CD14-positive monocyte (primary cell): ENCODE results near the gene SPR. TPM values are rescaled to one million over a fixed set of nuclear protein-coding genes. Genes with fewer than 3 reads are reported as not detected.

Experiments used
- DNase-seq, 3 donors: peaks; one replicate each; pipeline ENCODE4 v3.0.0-alpha.2; 2011 to 2022
- H2AFZ ChIP-seq: 2 replicates; pipeline ENCODE4 v1.6.0; 2012; ENCODE audit warnings: mild to moderate bottlenecking, low read depth, low read length, inconsistent platforms; ENCODE audit not compliant: insufficient read depth, poor library complexity, severe bottlenecking
- H3K27ac ChIP-seq, 2 donors: 1 replicate in 1 of 2; 2 replicates in 1 of 2; pipeline ENCODE4 v1.5.1; 2012 to 2013; ENCODE audit warnings: low read length in 2 of 2, control low read depth in 1 of 2, inconsistent platforms in 1 of 2, low read depth in 1 of 2, mild to moderate bottlenecking in 1 of 2
- H3K27me3 ChIP-seq, 2 donors: one replicate each; pipeline versions ENCODE4 v1.6.0 to v1.6.1; 2011 to 2013; ENCODE audit warnings: low read length in 2 of 2; ENCODE audit not compliant: control insufficient read depth in 2 of 2, insufficient read depth in 2 of 2
- H3K36me3 ChIP-seq, 2 donors: replicated peaks in 1 of 2; 1 replicate in 1 of 2; 2 replicates in 1 of 2; pipeline versions ENCODE4 v1.5.1 to v1.6.1; 2012 to 2013; ENCODE audit warnings: low read length in 2 of 2, control low read depth in 1 of 2, inconsistent platforms in 1 of 2, mild to moderate bottlenecking in 1 of 2; ENCODE audit not compliant: insufficient read depth in 2 of 2, control insufficient read depth in 1 of 2
- H3K4me1 ChIP-seq, 2 donors: 1 replicate in 1 of 2; 2 replicates in 1 of 2; pipeline versions ENCODE4 v1.5.1 to v1.6.1; 2012 to 2013; ENCODE audit warnings: low read length in 2 of 2, control low read depth in 1 of 2, inconsistent platforms in 1 of 2, mild to moderate bottlenecking in 1 of 2, moderate library complexity in 1 of 2; ENCODE audit not compliant: insufficient read depth in 2 of 2, control insufficient read depth in 1 of 2
- H3K4me2 ChIP-seq: replicated peaks from 2 replicates; pipeline ENCODE3; 2012; ENCODE audit warnings: low read length, moderate library complexity, mild to moderate bottlenecking; ENCODE audit not compliant: poor library complexity, severe bottlenecking; ENCODE audit errors: extremely low read depth
- H3K4me3 ChIP-seq, 3 experiments: fragments of 200-600 bp in 1 of 3; sonication (generic) in 1 of 3; replicated peaks in 1 of 3; 1 replicate in 2 of 3; 2 replicates in 1 of 3; pipeline ENCODE4 v1.5.1; 2011 to 2013; ENCODE audit warnings: low read length in 3 of 3, mild to moderate bottlenecking in 3 of 3, control low read depth in 2 of 3, low read depth in 2 of 3, inconsistent platforms in 1 of 3, moderate library complexity in 1 of 3
- H3K79me2 ChIP-seq: 2 replicates; pipeline ENCODE4 v1.6.0; 2012; ENCODE audit warnings: mild to moderate bottlenecking, control low read depth, inconsistent platforms, low read length, moderate library complexity; ENCODE audit not compliant: insufficient read depth
- H3K9ac ChIP-seq: 2 replicates; pipeline ENCODE4 v1.6.0; 2017; ENCODE audit warnings: low read length, mild to moderate bottlenecking; ENCODE audit not compliant: insufficient read depth, poor library complexity, severe bottlenecking
- H3K9me3 ChIP-seq, 2 donors: replicated peaks in 1 of 2; 1 replicate in 1 of 2; 2 replicates in 1 of 2; pipeline versions ENCODE4 v1.5.1 to v1.6.1; 2012 to 2013; ENCODE audit warnings: low read length in 2 of 2, control low read depth in 1 of 2; ENCODE audit not compliant: control insufficient read depth in 1 of 2, insufficient read depth in 1 of 2
- H4K20me1 ChIP-seq: 2 replicates; pipeline ENCODE4 v1.6.0; 2012; ENCODE audit warnings: mild to moderate bottlenecking, low read length, control low read depth, moderate library complexity; ENCODE audit not compliant: insufficient read depth
- H3K27ac Mint-ChIP-seq, 7 donors: one replicate each; pipeline ENCODE4 v1.8.0; 2020; ENCODE audit warnings: mild to moderate bottlenecking in 7 of 7, mixed read lengths in 7 of 7, moderate library complexity in 6 of 7, inconsistent platforms in 2 of 7
- H3K27me3 Mint-ChIP-seq, 3 donors: one replicate each; pipeline ENCODE4 v1.8.0; 2021 to 2022; ENCODE audit warnings: low read depth in 3 of 3, mild to moderate bottlenecking in 3 of 3, mixed read lengths in 3 of 3, moderate library complexity in 3 of 3, inconsistent platforms in 1 of 3
- H3K36me3 Mint-ChIP-seq, 2 donors: one replicate each; pipeline ENCODE4 v1.8.0; 2020; ENCODE audit warnings: mixed read lengths in 2 of 2, inconsistent platforms in 1 of 2, mild to moderate bottlenecking in 1 of 2
- H3K4me1 Mint-ChIP-seq: one replicate; pipeline ENCODE4 v1.8.0; 2020; ENCODE audit warnings: mild to moderate bottlenecking, mixed read lengths
- H3K4me3 Mint-ChIP-seq, 2 donors: one replicate each; pipeline ENCODE4 v1.8.0; 2020; ENCODE audit warnings: mild to moderate bottlenecking in 2 of 2, mixed read lengths in 2 of 2, moderate library complexity in 1 of 2
- H3K9me3 Mint-ChIP-seq, 7 donors: one replicate each; pipeline ENCODE4 v1.8.0; 2020 to 2022; ENCODE audit warnings: mixed read lengths in 7 of 7, mild to moderate bottlenecking in 6 of 7, moderate library complexity in 6 of 7, inconsistent platforms in 2 of 7
- WGBS: methylation state at CpG from one replicate; pipeline ENCODE4 v1.1.5; 2013; ENCODE audit warnings: missing lambda C conversion rate; ENCODE audit not compliant: insufficient coverage; 5-methylcytosine and 5-hydroxymethylcytosine counted together
- intact Hi-C, 2 donors: fragments of 100-400 bp; cut with micrococcal nuclease; formaldehyde crosslinking; loops; one replicate each; pipeline versions ENCODE4 v1.15.0 to v1.15.1; 2023
- polyA plus RNA-seq, 3 donors: library from polyadenylated mRNA; depleted of rRNA in 1 of 3; unstranded in 2 of 3; stranded (reverse) in 1 of 3; fragments of 300-500 nt in 2 of 3; fragments of >200 nt in 1 of 3; fragmentation: Illumina TruSeq in 2 of 3; gene quantifications; 1 replicate in 2 of 3; 2 replicates in 1 of 3; pipeline ENCODE4 v1.2.3, GENCODE V29; 2012 to 2021
- TF ChIP-seq, protein P1 (sequence below): fragments of 200-600 bp; IDR thresholded peaks from one replicate; pipeline ENCODE4 v1.8.0; 2022; ENCODE audit warnings: antibody characterized with exemption, mild to moderate bottlenecking

The SPR gene
- polyA plus RNA-seq, 3 donors = 2.9 to 12.5 (median 7.6) TPM

DNA sequence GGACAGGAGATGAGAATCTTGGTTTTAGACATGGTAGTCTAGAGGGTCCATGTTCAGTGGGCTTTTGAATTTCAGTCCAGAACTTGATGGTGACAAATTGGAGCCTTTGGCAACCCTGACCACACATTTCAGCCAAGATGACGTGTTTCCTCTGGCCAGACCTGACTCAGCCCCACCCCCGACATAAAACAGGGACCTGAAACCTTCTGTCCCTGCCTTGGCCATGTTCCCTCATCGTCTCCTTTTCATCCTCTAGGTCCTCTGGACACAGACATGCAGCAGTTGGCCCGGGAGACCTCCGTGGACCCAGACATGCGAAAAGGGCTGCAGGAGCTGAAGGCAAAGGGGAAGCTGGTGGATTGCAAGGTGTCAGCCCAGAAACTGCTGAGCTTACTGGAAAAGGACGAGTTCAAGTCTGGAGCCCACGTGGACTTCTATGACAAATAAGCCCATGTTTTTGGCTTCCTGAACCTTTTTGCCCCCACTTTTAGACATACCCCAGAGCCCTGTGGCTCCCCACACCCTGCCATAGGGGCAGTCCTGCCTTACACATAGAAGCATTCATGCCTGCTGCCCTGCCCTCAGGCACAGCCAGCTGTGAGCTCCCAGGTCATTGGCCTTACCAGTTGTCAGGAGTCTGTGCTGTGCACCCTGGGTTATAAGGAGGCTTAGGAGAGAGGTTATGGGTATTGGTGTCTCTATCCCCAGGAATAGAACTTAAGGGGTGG lies 4.0 kb downstream of the SPR start:
- Histone ChIP-seq H3K27me3 (peaks cover 20 to 39% of the 10 kb centered on the region in 2 donors), H3K79me2 (no peaks in the 10 kb centered on the region), H3K4me2 (peak overlapping the region; percentile 16), H2AFZ (no peak overlapping the region), H4K20me1 (no peaks in the 10 kb centered on the region), H3K4me3 (peak overlapping the region in 1 of 3 experiments; percentile 8), H3K27ac (no peak overlapping the region), H3K36me3 (no peaks in the 10 kb centered on the region), H3K9me3 (no peaks in the 10 kb centered on the region), H3K9ac (no peak overlapping the region), H3K4me1 (peaks cover 27 to 41% of the 10 kb centered on the region in 2 donors)
- no peak overlapping the region for H3K4me3 Mint-ChIP-seq
- peak; percentile 73 to 84 (median 76) for DNase-seq
- intact Hi-C loops = loop anchor here (5.0 kb wide), 2 partner anchors 271 to 286 kb away; no protein-coding TSS in a partner anchor
- TF ChIP-seq, protein P1, sequence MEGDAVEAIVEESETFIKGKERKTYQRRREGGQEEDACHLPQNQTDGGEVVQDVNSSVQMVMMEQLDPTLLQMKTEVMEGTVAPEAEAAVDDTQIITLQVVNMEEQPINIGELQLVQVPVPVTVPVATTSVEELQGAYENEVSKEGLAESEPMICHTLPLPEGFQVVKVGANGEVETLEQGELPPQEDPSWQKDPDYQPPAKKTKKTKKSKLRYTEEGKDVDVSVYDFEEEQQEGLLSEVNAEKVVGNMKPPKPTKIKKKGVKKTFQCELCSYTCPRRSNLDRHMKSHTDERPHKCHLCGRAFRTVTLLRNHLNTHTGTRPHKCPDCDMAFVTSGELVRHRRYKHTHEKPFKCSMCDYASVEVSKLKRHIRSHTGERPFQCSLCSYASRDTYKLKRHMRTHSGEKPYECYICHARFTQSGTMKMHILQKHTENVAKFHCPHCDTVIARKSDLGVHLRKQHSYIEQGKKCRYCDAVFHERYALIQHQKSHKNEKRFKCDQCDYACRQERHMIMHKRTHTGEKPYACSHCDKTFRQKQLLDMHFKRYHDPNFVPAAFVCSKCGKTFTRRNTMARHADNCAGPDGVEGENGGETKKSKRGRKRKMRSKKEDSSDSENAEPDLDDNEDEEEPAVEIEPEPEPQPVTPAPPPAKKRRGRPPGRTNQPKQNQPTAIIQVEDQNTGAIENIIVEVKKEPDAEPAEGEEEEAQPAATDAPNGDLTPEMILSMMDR = no peak
- H3K27me3 Mint-ChIP-seq = peaks cover 45 to 55% (median 48%) of the 10 kb centered on the region in 3 donors
- peaks cover 7 to 11% of the 10 kb centered on the region in 2 donors for H3K36me3 Mint-ChIP-seq
- peaks cover 46% of the 10 kb centered on the region for H3K4me1 Mint-ChIP-seq
- 53% methylated on average over 7 of the region's 8 CpGs for WGBS
- peaks cover 0 to 4% (median 2%) of the 10 kb centered on the region in 7 donors for H3K9me3 Mint-ChIP-seq
- H3K27ac Mint-ChIP-seq = peak overlapping the region; percentile 47 to 86 (median 72)

DNA sequence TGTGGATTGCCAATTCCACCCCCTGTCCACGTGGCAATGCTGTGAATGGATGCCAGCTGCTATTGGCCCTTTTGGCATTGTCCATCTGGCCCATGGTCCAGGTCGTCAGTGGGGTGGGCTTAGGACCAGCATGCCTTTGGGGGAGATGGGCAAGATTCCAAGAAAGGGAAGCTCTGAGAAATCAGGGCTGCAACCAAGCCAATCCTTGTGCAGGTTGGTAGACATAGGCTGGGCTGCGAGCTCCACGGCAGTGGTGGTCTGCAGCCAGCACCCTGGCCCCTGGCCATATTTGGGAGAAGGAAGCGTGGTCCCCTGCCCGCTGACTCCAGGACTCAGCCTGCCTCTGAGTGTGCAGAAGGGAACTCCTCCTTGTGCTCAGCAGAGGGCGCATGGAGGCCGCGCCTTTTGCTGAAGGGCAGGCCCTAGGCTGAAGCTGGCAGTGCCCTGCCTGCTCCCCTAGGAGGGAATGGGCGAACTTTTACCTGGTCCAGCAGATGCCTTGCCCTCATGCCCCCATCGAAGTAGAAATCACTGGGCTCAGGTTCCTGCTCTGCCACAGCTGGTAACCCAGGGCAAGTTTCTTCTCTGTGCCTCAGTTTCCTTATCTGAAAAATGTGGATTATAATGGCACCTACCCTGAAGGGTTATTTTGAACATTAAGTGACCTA lies 5.4 kb downstream of the SPR start:
- Histone ChIP-seq H3K9ac (no peak overlapping the region), H3K4me2 (no peak overlapping the region), H3K4me1 (peaks cover 21 to 30% of the 10 kb centered on the region in 2 donors), H3K9me3 (no peaks in the 10 kb centered on the region), H3K27me3 (peaks cover 14 to 38% of the 10 kb centered on the region in 2 donors), H4K20me1 (no peaks in the 10 kb centered on the region), H3K79me2 (no peaks in the 10 kb centered on the region), H3K27ac (no peak overlapping the region), H3K36me3 (no peaks in the 10 kb centered on the region), H3K4me3 (no peak overlapping the region), H2AFZ (no peak overlapping the region)
- peak; percentile 57 to 67 (median 58) for DNase-seq
- intact Hi-C loops = loop anchor here (5.0 kb wide), 2 partner anchors 270 to 285 kb away; no protein-coding TSS in a partner anchor
- WGBS = 9% methylated on average over 11 of the region's 11 CpGs
- Mint-ChIP-seq H3K27me3 (peaks cover 45 to 54% (median 47%) of the 10 kb centered on the region in 3 donors), H3K4me1 (peaks cover 41% of the 10 kb centered on the region), H3K9me3 (peaks cover 0 to 4% (median 2%) of the 10 kb centered on the region in 7 donors), H3K27ac (peak overlapping the region in 1 of 7 donors; percentile 62), H3K36me3 (peaks cover 7 to 11% of the 10 kb centered on the region in 2 donors), H3K4me3 (no peak overlapping the region)
- TF ChIP-seq, protein P1 = peak; percentile 67
